T-helper 2 cell (primary cell): Measurements from ENCODE around the gene CAPN15.
A peak's percentile ranks its signal among the peaks of the same experiment; 100 is the strongest.

Experiments
- DNase-seq, 5 experiments: peaks; one replicate each; pipeline versions ENCODE4 v3.0.0 to v3.0.0-alpha.2; 2012 to 2022

Gene CAPN15

DNA sequence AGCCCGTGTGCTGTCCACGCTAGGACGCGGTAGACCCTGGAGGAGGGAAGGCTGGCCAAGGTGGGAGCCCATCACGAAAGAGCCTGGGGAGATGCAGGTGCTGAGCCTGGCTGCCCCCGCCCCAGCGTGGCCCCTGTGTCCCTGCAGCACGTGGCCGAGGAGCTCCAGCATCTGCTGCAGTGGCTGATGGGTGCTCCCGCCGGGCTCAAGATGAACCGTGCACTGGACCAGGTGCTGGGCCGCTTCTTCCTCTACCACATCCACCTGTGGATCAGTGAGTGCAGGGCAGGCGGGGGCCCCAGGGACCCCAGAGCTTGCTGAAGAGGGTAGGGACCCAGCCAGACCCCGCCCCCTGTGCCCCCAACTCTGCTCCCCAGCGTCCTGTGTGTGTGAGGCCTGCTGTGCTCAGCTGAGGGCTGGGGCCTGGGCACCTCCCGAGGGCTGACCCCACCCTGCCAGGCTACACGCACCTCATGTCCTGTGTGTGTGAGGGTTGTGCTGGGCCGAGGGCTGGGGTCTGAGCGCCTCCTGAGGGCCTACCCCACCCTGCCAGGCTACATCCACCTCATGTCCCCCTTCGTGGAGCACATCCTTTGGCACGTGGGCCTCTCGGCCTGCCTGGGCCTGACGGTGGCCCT lies 50.8 kb downstream of the CAPN15 start:
- DNase-seq, result no peak

DNA sequence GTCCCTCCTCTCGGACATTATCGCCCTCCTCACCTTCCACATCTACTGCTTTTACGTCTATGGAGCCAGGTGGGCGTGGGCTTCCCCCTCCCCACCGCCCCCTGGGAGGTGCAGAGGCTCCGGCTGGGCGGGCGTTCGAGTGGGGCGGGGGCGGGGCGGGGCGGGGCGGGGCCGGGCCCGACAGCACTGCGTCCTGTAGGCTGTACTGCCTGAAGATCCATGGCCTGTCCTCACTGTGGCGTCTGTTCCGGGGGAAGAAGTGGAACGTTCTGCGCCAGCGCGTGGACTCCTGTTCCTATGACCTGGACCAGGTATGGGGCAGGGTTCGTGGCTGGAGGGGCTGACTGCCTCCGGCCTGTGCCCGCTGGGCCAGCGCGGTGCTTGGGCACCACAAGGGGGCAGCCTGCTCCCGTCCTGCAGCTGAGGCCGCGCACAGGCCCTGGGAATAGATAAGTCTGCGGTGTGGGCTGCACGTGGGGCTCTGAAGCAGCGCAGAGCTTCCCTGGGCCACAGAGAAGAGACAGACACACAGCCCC lies 51.4 kb downstream of the CAPN15 start:
- peak in 4 of 5 experiments; percentile 43 to 84 (median 54) for DNase-seq

DNA sequence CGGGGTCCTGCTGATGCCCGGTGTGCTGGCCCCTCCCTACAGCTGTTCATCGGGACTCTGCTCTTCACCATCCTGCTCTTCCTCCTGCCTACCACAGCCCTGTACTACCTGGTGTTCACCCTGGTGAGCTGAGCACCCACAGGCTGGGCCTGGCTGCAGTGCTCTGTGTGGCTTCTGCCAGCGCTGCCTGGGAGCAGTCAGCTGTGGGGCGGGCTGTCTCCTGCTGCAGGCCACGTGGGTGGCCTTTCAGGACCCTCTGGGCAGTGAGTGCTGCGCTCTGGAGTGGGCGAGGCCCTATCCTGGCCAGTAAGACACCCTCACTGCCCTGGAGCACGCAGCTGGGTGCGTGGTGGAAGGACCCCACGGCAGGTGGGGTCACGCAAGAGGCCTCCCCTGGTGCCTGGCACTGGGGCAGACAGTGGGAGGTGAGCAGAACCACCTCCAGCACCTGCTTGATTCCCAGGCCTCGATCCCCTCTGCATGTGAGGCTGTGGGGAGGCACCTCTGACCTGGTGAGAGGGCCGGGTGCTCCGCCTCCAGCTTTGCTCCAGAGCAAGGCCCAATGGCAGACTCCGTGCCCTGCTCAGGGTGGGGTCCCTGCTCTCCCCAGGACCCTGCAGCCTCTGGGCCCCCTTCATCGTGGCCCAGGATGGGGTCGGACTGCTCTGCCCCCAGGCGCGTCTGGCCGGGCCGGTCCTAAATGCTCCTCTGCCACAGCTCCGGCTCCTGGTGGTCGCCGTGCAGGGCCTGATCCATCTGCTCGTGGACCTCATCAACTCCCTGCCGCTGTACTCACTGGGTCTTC lies 52.8 kb downstream of the CAPN15 start:
- no peak for DNase-seq

DNA sequence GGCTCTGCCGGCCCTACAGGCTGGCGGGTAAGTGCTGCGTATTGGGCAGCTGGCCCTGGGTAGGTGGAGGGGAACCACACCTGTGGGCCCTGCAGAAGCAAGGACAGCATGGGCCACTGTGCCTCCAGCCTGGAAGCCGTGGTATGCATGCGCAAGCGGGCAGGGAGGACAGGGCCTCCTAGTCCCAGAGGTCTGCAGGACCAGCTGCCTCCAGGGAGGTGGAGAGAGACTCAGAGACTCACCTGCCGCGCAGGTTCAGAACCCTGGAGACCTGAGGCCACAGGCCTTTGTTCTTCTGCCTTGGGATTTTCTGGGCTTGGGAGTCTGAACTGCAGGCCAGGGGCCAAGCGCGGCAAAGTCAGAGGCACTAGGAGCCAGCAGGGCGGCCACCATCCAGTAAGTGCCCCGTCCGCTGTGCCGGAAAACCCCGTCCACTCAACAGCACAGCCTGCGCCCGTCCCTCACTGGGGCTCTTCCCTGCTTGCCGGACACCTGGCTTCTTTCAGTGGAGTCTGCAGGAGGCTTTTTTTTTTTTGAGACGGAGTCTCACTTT lies 53.5 kb downstream of the CAPN15 start:
- DNase-seq, result no peak

DNA sequence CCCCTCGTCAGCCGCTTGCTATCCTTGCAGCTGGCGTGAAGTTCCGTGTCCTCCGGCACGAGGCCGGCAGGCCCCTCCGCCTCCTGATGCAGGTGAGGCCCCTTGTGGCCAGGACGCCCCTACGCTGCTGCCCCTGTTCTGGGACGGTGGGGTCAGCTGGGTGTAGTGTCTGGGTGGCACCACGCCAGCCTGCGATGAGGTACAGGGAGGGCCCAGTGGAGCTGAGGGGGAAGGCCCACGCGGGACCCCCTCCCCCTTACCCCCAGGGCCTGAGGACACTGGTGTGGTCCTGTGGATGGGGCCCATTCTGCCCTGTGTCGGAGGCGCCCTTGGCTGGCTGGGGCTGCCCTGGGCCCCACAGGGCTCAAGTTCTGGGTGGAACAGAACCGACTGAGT lies 54.7 kb downstream of the CAPN15 start:
- DNase-seq, result no peak

DNA sequence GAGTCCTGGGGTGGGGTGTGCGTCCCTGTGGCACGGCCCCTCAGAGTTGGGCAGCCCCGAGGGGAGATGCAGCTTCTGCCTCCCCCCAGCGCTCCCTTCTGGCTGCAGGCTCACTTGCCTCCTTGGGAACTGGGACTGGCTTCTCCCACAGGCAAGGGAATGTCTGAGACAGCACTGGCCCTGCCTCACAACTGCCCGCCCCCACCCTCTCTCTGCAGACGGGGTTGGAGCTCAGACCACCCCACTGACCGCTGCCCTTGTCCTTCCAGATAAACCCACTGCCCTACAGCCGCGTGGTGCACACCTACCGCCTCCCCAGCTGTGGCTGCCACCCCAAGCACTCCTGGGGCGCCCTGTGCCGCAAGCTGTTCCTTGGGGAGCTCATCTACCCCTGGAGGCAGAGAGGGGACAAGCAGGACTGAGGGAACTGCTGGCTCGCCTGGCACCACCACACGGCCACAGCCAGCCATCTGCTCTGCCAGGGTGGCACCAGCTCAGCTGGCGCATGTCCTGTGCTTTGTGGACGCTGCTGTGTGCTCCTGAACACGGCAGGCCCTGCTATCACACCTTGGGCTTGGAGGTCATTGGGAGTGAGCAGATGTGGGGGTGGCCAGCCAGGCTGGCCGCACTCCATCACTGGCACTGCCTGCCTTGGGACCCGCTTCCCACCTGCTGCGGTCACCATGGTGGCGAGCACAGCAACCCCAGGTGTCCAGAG lies 55.3 kb downstream of the CAPN15 start:
- DNase-seq, result no peak

DNA sequence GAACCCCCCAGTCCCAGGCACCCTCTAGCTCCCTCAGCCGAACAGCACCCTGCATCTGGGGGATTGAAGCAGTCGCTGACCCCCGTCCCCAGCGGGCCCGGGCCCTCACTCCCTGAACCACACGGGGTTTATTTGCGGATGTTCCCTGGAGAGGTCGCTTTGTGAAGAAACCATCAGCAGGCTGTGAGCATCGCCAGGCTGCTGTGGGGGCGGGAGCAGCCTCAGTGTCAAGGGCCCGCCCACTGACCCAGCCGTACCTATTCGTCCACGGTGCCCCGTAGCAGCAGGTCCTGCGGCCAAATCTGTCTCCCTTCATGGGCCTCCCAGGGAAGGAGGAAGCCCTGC lies 55.9 kb downstream of the CAPN15 start:
- DNase-seq, result no peak

DNA sequence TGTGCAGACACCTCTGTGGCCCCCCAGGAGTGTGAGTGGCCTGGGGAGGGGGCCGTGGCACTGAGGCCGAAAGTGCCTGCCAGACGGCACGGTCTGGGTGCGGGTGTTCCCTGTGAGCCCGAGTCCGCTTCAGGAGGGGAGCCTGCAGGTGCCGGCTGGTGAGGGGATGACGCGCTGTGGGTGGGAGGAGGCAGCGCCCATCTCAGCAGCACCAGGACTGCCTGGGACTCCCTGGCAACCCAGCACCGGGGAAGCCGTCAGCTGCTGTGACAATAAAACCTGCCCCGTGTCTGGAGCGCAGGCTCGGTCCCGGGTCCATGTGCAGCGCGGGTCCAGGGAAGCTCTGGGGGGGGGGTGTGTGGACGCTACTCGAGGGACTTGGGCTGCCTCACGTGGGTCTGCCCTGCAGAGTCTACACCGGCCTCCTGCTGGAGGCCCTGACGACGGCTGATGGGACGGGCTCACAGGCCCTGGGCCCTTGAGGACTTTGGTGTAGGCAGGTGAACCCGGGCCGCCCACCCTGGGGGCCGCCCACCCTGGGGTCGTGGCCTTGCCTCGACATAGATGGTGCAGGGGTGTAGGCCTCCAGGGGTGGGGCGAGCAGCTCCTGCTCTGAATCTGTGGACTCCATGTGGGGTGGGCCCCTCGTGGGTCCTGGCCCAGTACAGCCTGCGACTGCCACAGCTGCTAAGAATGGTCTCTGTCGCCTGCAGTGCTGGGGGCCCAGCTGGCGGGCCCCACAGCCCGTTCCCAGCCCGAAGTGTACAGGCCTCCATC lies 56.5 kb downstream of the CAPN15 start:
- DNase-seq, result no peak

DNA sequence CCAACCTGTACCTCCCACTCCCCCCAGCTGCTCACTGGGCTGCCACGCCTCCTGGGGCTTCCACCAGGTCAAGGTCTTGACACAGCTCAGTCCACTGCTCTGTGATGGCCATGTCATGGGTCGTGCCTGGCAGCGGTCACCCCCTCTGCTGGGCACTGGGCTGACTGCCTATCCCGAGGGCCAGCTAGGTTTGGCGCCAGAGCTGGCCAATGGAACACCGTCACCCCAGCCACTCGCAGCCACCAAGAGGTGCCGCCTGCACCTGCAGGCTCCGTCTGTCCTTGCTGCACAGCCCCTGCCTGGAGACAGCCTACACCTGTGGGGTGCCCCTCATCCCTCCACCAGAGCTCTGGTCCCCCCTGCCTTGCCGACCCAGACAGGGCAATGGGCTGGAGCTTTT lies 57.8 kb downstream of the CAPN15 start:
- no peak for DNase-seq

DNA sequence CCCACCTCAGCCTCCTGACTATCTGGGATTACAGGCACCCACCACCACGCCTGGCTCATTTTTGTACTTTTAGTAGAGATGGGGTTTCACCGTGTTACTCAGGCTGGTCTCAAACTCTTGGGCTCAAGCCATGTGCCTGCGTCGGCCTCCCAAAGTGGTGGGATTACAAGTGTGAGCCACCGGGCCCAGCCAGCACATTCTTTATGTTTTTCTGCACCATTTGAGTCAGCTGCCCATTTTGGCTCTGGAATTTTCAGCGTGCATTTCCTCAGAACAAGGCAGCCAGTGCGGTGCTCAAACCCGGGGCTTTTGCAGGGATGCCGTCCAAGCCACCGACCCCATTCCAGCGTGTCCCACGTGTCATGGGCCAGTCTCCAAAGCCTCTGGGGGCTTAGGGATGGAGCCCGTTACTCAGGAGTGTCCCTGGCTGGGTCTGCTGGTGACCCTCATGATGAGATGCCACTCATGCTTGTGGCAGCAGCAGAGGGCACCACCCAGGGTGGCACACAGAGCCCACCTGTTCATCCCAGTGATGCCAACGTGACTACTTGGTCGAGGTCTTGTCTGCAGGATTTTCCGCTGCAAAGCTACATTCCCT lies 58.6 kb downstream of the CAPN15 start:
- DNase-seq, result no peak

DNA sequence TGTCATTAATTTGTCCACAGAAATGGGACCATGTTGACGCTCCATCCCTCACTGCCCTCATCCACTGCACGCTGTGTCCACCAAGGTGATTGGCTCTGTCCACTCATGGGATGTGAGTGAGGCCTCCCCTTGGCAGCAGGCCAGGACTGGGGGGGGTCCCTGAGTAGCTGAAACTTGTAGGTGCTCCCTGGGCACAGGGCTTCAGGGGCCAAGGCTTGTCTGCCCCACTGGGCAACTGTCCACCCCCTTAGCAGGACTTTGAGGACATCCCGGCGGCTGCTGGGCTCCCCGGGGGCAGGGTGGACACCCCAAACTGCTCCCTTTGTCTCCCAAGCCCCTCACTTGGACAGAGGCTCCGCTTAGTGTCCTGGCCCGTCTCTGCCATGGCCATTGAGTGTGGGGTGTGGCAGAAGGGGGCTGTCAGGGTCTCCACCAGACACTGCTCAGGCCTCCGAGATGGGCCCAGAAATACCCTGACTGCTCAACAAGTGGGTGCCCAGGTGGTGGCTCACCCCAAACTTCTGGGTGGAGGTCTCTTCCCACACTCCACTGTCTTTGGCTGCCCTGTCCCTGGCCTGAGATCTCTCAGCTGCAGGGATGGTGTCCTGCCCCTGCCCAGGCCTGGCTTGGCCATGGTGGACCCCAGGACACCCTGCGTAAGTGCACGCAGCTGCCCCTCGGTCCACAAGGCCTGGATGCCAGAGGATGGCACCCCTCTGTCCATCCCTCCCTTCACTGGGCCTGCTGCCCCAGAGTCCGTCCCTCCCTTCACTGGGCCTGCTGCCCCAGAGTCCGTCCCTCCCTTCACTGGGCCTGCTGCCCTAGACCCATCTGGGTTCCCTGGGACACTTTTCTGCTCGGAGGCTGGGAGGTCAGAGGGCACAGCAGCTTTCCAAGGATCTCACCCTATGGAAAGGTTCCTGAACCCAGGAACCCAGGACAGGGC lies 59.4 kb downstream of the CAPN15 start:
- DNase-seq, result no peak

DNA sequence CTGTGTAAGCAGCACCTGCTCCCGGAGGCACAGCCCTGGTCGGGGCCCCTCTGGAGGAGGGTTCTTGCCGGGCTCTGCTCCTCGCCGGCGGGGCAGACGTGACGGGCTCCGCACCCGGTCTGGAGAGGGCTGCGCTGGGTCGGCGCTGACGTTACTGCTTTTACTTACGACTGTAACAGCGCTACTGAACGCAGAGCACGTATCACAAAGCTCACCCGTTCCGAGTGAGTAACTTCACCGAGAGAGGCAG lies 61.1 kb downstream of the CAPN15 start:
- DNase-seq, result peak in 4 of 5 experiments; percentile 32 to 85 (median 52)

DNA sequence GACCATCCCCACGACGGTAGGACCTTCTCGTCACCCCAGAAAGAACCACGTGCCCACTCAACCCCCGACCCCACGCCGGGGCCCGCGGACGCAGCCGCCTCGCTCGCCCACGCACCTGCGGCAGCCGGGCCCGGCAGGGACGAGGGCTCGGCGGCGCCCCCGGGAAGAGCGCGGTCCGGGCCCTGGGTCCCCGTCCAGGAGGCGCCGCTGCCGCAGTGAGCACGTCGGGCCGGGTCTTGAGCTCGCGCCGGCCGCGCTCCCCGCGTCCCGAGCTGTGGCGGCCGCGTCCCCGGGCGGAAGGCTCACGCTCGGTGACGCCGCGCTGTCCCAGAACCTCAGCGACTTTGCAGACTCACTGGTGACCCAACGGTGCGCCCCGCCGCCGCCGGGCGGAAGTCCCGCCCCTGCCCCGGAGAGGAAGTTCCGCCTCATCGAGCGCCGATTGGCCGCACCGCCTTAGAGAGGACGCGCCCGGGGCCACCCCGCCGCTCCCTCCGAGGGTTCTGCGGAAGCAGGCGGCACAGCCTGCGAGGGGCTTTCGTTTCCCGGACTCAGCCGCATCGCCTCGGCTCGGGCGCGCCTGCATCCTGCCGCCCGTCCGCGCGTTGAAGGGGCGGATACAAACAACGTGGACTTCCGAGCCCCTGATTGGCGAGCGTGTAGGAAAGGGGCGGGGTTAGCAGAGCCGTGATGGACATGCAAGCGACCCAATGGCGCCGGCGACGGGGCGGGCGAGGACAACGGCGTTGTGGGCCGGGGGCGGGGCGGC lies 61.6 kb downstream of the CAPN15 start:
- peak; percentile 95 to 98 (median 97) for DNase-seq

DNA sequence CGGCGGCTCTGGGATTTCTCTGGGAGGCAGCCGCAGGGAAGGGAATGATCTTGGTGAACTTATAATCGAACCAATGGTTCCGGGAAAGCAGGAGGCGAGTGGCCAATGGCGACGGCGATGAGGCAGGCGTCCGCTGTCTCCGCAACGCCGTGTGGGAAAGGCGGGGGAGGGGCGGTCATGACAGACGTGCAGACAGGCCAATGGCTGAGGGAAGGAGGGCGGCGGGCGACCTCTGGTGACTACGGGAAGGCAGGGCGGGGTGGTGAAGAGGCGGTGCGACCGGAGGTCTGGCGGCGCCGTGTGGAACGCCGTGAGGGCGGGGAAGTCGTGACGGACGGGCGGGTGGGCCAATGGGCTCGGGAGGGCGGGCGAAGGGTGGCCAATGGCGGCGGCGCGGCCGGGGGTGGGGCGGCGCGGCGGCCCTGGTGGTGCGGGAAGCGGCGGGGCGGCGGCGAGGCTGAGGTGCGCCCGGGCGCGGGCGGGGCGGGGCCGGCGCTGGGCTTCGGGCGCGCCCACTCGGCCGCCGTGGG lies 62.2 kb downstream of the CAPN15 start, which contains the start of gene RAB40C:
Gene RAB40C (plus strand): TSS at position 409 of the 530 bp plus-strand sequence. CDS start 226 bp downstream, outside the sequence.
- peak; percentile 98 to 99 (median 99) for DNase-seq

DNA sequence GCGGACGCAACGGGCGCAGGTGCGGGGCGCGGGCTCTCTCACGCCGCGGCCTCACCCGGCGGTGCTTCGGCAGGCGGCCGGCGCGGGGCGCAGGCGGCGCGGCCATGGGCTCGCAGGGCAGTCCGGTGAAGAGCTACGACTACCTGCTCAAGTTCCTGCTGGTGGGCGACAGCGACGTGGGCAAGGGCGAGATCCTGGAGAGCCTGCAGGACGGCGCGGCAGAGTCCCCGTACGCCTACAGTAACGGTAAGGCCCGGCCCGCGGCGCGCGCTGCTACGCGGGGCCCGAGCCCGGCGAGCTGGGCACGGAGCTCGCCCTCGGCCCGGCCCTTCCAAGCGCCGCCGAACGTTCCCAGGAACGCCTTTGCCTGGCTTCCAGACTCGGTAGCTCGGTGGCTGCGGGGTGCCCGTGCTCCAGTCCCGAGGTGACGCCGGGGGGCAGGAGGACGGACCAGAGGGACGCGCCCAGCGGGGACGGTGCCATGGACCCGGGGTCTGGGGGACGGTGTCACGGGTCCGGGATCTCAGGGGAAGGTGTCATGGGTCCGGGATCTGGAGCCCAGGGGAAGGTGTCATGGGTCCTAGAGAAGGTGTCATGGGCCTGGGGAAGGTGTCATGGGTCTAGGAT lies 62.8 kb downstream of the CAPN15 start:
- no peak for DNase-seq

DNA sequence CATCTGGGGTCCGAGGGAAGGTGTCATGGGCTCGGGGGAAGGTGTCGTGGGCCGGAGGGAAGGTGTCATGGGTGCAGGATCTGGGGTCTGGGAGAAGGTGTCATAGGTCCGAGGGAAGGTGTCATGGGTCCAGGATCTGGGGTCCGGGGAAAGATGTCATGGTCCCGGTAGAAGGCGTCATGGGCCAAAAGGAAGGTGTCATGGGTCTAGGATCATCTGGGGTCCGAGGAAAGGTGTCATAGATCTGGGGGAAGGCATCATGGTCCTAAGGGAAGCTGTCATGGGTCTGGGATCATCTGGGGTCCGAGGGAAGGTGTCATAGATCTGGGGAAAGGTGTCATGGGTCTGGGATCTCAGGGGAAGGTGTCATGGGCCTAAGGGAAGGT lies 63.3 kb downstream of the CAPN15 start:
- no peak for DNase-seq

DNA sequence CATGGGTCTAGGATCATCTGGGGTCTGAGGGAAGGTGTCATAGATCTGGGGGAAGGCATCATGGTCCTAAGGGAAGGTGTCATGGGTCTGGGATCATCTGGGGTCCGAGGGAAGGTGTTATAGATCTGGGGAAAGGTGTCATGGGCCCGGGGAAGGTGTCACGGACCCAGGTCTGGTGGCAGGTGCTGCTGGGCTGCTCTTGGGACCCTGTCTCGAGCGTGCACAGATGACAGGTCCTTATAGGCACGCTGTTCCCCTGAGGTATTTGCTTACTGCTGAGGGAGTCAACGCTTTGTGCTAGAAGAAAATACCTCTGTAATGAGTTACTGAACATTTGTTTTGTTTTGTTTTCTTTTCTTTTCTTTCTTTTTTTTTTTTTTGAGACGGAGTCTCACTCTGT lies 63.7 kb downstream of the CAPN15 start:
- no peak for DNase-seq

DNA sequence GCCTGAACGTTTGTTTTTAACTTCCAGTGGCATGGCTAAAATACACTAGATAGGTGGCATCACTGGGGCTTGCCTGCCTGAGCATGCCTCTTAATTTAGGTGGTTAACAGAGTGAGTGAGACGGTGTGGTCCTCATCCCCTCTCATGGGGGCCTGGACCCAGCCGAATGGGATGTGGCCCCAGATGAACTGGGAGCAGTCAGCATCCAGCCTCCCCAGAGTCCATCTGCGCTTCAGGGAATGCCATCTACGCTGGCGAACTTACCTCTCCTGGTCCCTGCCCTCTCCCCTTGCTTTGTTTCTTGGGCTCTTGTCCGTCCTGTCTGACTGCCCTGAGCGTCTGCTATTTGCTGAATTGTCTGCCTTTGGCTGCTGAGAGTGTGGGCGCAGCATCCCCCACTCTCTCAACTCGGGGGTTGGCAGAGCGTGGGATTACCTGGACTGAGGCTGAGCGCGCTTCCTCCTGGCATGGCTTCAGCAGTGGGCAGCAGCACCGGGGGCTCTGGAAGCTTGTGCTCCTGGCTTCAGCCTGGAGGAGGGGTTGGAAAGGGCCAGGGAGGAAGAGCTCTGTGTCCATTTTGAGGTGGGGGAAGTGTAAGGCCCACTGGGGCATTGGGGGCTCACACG lies 64.5 kb downstream of the CAPN15 start:
- DNase-seq, result no peak
